GM18868 (cell line): Measurements from ENCODE around the gene C10orf53.

ENCODE experiments used
- ATAC-seq: cut with Tn5 transposase; IDR thresholded peaks from one replicate; pipeline ENCODE4 v1.9.1; 2021; ENCODE audit warnings: mild to moderate bottlenecking, moderate library complexity; ENCODE audit not compliant: unreplicated experiment

C10orf53 gene

GRCh38 chr10:49736564-49737113 is 57.2 kb downstream of the C10orf53 start:
- no peak for ATAC-seq

GRCh38 chr10:49737474-49738201 is 58.2 kb downstream of the C10orf53 start:
- ATAC-seq: no peak

GRCh38 chr10:49738616-49739360 is 59.3 kb downstream of the C10orf53 start:
- ATAC-seq: no peak

GRCh38 chr10:49739426-49739825 is 60.0 kb downstream of the C10orf53 start:
- no peak for ATAC-seq

- ATAC-seq: no peak
These were observed 61.1 kb downstream of the C10orf53 start for GRCh38 chr10:49740346-49741107.

- no peak for ATAC-seq
These were observed 61.9 kb downstream of the C10orf53 start for GRCh38 chr10:49741108-49741995.

GRCh38 chr10:49742683-49743463 is 63.4 kb downstream of the C10orf53 start:
- ATAC-seq: no peak

GRCh38 chr10:49743464-49744075 is 64.1 kb downstream of the C10orf53 start:
- ATAC-seq: no peak

GRCh38 chr10:49744091-49744685 is 64.7 kb downstream of the C10orf53 start:
- ATAC-seq: no peak

- no peak for ATAC-seq
These were observed 65.6 kb downstream of the C10orf53 start for GRCh38 chr10:49744924-49745605.

- no peak for ATAC-seq
These were observed 66.3 kb downstream of the C10orf53 start for GRCh38 chr10:49745756-49746155.

GRCh38 chr10:49746626-49747302 is 67.3 kb downstream of the C10orf53 start:
- ATAC-seq: no peak
